ENCODE data around the gene DDAH1.
"Not testable (repeated sequence)": the region's sequence is repeated elsewhere in the genome, so short reads cannot be mapped to it uniquely, and the experiment has no call there.

DDAH1 gene

DNA sequence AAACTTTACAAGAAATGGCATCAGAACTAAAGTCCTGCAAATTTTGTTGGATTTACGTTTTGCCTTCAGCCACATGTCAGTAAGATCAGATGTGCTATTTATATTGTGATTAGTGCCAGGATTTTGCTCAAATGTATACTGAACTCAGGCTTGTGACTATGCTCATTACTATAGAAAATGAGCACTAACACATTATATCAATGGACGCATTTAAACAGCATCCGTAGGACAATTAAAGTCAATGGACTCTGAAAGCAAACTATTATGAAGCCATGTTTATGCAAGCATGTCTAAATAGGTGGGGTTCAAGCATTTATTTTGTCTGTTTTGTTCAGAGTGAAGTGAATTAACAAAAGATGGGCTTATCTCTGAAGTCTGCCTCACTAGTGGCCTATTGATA is 20.6 kb upstream of the DDAH1 start:
- H3K4me1 ChIP-seq (ENCODE audit: control insufficient read depth, insufficient read depth, low read length), result no peaks in the 10 kb centered on the region
- H3K36me3 ChIP-seq (ENCODE audit: control insufficient read depth, insufficient read depth, low read length), result no peaks in the 10 kb centered on the region
- H3K4me3 ChIP-seq (ENCODE audit: low read length), result no peak overlapping the region
- H3K9ac ChIP-seq (ENCODE audit: low read length), result no peak overlapping the region
- no peaks in the 10 kb centered on the region for H3K27me3 ChIP-seq (ENCODE audit: control insufficient read depth, insufficient read depth, low read length)
- no peak overlapping the region for H3K27ac ChIP-seq (ENCODE audit: low read depth, low read length)

DNA sequence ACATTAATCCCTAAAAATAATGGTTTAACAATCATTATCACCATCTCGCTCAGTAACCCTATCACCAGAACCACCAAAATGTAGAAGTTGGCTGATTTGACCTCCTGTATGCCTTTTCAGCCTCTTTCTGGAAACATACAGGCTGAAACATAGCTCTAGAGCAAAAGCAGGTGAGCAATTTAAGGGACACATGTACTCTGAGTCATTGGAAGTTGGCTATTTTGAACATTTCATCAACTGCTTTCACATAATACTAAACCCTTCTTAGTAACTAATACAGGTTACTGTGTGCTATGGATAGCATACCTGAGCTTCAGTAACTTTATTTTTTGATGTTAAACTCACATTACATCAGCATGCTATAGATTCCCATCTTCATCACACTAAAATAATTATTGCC is 19.8 kb upstream of the DDAH1 start:
- H3K4me3 ChIP-seq (ENCODE audit: low read length), result no peak overlapping the region
- H3K27me3 ChIP-seq (ENCODE audit: control insufficient read depth, insufficient read depth, low read length), result no peaks in the 10 kb centered on the region
- no peaks in the 10 kb centered on the region for H3K4me1 ChIP-seq (ENCODE audit: control insufficient read depth, insufficient read depth, low read length)
- no peak overlapping the region for H3K9ac ChIP-seq (ENCODE audit: low read length)
- H3K36me3 ChIP-seq (ENCODE audit: control insufficient read depth, insufficient read depth, low read length), result no peaks in the 10 kb centered on the region
- H3K27ac ChIP-seq (ENCODE audit: low read depth, low read length), result no peak overlapping the region

DNA sequence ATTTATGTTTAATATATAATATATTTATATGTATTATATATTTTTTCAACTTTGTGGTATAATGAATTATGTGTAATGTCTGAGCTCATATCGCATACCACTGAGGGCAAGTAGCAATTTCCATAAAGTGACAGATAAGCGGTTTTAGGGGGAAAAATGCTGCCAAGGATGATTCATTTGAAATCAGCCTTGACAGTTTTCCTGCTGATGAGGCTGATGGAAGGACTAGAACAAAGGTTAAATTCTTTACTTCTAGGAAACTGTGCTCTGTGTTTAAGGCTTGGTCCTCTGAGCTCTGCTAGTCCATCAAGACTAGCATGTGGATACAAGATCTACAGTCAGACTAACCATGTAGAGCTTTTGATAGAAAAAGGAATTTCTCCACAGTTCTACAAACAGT is 19.3 kb upstream of the DDAH1 start:
- Histone ChIP-seq H3K4me3 (ENCODE audit: low read length) (no peak overlapping the region), H3K4me1 (ENCODE audit: control insufficient read depth, insufficient read depth, low read length) (no peaks in the 10 kb centered on the region), H3K36me3 (ENCODE audit: control insufficient read depth, insufficient read depth, low read length) (no peaks in the 10 kb centered on the region), H3K27me3 (ENCODE audit: control insufficient read depth, insufficient read depth, low read length) (no peaks in the 10 kb centered on the region), H3K9ac (ENCODE audit: low read length) (no peak overlapping the region), H3K27ac (ENCODE audit: low read depth, low read length) (no peak overlapping the region)

DNA sequence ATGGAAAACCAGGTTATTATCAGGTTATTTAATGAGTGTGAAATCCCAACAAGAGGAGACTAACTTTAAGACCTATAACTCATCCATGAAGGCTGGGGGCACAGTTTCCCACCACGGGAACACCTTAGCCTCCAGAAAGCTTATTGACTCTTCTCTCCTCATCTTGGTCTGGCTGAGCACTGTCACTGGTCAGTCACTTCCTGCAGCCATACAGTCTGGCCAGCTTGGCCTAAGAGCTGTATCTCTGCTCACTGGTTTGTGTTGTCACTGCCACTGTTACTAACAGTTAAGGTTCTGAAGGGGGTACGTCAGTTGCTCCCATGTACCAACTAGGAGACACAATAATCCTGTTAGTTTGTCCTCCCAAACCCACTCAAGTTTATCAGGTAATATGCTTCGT is 16.7 kb upstream of the DDAH1 start:
- H3K9ac ChIP-seq (ENCODE audit: low read length), result no peak overlapping the region
- H3K27me3 ChIP-seq (ENCODE audit: control insufficient read depth, insufficient read depth, low read length), result no peaks in the 10 kb centered on the region
- no peak overlapping the region for H3K27ac ChIP-seq (ENCODE audit: low read depth, low read length)
- H3K4me3 ChIP-seq (ENCODE audit: low read length), result no peak overlapping the region
- H3K4me1 ChIP-seq (ENCODE audit: control insufficient read depth, insufficient read depth, low read length), result no peaks in the 10 kb centered on the region
- no peaks in the 10 kb centered on the region for H3K36me3 ChIP-seq (ENCODE audit: control insufficient read depth, insufficient read depth, low read length)

DNA sequence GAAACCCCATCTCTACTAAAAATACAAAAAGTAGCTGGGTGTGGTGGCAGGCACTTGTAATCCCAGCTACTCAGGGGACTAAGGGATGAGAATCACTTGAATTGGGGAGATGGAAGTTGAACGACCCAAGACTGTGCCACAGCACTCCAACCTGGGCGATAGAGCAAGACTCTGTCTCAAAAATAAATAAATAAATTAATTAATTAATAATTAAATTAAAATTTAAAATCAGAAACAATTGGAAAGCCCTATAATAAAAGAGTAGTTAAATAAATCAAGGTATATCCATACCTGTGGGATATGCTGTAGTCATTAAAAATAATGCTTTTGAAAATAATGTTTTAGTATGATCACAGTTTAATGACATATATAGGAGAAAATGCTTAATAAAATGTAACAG is 15.6 kb upstream of the DDAH1 start:
- no peaks in the 10 kb centered on the region for H3K27me3 ChIP-seq (ENCODE audit: control insufficient read depth, insufficient read depth, low read length)
- H3K9ac ChIP-seq (ENCODE audit: low read length), result no peak overlapping the region
- H3K27ac ChIP-seq (ENCODE audit: low read depth, low read length), result no peak overlapping the region
- H3K4me1 ChIP-seq (ENCODE audit: control insufficient read depth, insufficient read depth, low read length), result no peaks in the 10 kb centered on the region
- H3K36me3 ChIP-seq (ENCODE audit: control insufficient read depth, insufficient read depth, low read length), result no peaks in the 10 kb centered on the region
- H3K4me3 ChIP-seq (ENCODE audit: low read length), result no peak overlapping the region

DNA sequence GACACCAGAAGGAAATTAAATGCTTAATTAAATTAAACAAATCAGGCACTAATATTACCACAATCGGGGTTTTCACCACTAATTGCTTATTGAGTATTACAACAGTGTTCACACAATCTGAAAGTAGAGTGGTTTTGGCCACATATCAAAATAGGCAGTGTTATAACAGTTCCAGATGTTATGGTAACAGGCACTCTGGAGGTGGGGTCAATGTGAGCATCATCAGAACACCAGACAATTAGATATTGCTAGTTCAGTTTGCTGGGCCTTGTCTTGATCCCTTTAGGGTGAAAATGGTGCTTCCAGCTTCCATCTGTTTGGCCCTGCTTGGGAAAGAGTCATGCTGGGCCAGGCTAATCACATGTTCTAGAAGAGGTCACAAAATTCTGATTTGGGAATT is 14.5 kb upstream of the DDAH1 start:
- Histone ChIP-seq H3K9ac (ENCODE audit: low read length) (no peak overlapping the region), H3K36me3 (ENCODE audit: control insufficient read depth, insufficient read depth, low read length) (no peaks in the 10 kb centered on the region), H3K27me3 (ENCODE audit: control insufficient read depth, insufficient read depth, low read length) (no peaks in the 10 kb centered on the region), H3K27ac (ENCODE audit: low read depth, low read length) (no peak overlapping the region), H3K4me1 (ENCODE audit: control insufficient read depth, insufficient read depth, low read length) (no peaks in the 10 kb centered on the region), H3K4me3 (ENCODE audit: low read length) (no peak overlapping the region)

DNA sequence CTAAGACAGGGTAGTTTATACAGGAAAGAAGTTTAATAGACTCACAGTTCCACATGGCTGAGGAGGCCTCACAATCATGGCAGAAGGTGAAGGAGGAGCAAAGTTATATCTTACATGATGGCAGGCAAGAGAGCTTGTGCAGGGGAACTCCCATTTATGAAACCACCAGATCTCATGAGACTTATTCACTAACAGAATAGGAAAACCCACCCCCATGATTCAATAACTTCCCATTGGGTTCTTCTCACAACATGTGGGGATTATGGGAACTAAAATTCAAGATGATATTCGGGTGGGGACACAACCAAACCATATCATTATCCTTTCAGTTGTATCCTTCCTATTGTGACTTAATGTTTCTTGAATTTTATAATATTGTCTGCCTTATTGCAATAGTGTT is 13.4 kb upstream of the DDAH1 start:
- Histone ChIP-seq H3K27ac (ENCODE audit: low read depth, low read length) (no peak overlapping the region), H3K36me3 (ENCODE audit: control insufficient read depth, insufficient read depth, low read length) (no peaks in the 10 kb centered on the region), H3K27me3 (ENCODE audit: control insufficient read depth, insufficient read depth, low read length) (no peaks in the 10 kb centered on the region), H3K4me3 (ENCODE audit: low read length) (no peak overlapping the region), H3K9ac (ENCODE audit: low read length) (no peak overlapping the region), H3K4me1 (ENCODE audit: control insufficient read depth, insufficient read depth, low read length) (no peaks in the 10 kb centered on the region)

DNA sequence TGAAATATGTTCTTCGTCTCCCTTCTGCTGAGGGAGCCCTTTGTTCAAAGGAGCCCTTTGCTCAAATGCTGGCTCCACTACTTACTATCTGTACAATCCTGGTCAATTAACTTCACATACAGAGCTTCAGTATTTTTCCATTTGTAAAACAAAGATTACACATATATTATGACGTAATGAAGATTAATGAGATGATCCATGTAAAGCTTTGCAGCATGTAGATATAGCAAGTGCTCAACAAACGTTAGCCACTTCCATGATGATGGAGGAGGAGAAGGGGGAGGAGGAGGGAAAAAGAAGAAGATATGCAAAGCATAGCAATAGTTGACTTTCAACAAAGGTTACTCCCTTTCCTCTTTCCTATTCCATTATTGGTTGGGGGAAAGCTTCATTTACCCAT is 10.1 kb upstream of the DDAH1 start:
- H3K36me3 ChIP-seq (ENCODE audit: control insufficient read depth, insufficient read depth, low read length), result no peaks in the 10 kb centered on the region
- H3K27ac ChIP-seq (ENCODE audit: low read depth, low read length), result no peak overlapping the region
- H3K9ac ChIP-seq (ENCODE audit: low read length), result no peak overlapping the region
- no peaks in the 10 kb centered on the region for H3K27me3 ChIP-seq (ENCODE audit: control insufficient read depth, insufficient read depth, low read length)
- no peak overlapping the region for H3K4me3 ChIP-seq (ENCODE audit: low read length)
- no peaks in the 10 kb centered on the region for H3K4me1 ChIP-seq (ENCODE audit: control insufficient read depth, insufficient read depth, low read length)

DNA sequence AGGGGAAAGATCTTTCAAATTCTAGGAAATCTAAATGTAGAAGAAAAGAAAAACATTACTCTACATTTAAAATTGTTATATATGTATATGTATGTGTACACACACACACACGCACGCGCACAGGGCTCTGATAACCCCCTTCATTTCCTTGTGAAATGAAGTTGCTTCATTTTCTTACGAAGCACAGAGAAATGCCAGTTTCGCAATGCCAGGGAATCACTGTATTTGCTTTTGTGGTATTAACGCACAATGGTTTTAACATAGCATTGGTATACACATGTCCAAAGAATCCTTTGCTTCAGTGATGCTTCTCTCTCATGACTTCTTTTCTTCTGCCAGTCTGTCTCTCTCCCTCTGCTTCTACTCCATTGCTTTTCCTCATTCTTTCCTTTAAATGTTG is 8.4 kb upstream of the DDAH1 start:
- no peaks in the 10 kb centered on the region for H3K36me3 ChIP-seq (ENCODE audit: control insufficient read depth, insufficient read depth, low read length)
- no peak overlapping the region for H3K9ac ChIP-seq (ENCODE audit: low read length)
- H3K27ac ChIP-seq (ENCODE audit: low read depth, low read length), result no peak overlapping the region
- no peaks in the 10 kb centered on the region for H3K27me3 ChIP-seq (ENCODE audit: control insufficient read depth, insufficient read depth, low read length)
- no peaks in the 10 kb centered on the region for H3K4me1 ChIP-seq (ENCODE audit: control insufficient read depth, insufficient read depth, low read length)
- no peak overlapping the region for H3K4me3 ChIP-seq (ENCODE audit: low read length)

DNA sequence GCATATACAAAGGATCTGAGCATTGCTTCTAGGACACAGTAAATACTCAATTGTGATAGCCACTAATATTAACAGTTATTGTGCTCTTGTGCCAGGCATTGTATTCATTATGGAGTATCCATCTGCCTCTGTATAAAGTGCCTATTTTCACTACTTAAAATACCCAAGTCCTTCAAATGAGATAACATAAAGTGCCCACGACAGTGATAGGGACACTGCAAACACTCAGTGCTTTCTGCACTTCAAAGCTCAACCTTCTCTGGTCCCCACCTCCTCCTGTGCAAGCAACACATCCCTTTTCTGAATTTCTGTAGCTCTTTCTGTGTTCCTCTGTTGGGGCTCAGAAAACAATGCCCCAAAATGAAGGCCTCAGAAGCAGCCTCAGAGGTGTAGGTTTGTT is 6.6 kb upstream of the DDAH1 start:
- Histone ChIP-seq H3K4me1 (ENCODE audit: control insufficient read depth, insufficient read depth, low read length) (no peaks in the 10 kb centered on the region), H3K4me3 (ENCODE audit: low read length) (no peak overlapping the region), H3K27me3 (ENCODE audit: control insufficient read depth, insufficient read depth, low read length) (no peaks in the 10 kb centered on the region), H3K36me3 (ENCODE audit: control insufficient read depth, insufficient read depth, low read length) (no peaks in the 10 kb centered on the region), H3K9ac (ENCODE audit: low read length) (no peak overlapping the region), H3K27ac (ENCODE audit: low read depth, low read length) (no peak overlapping the region)

DNA sequence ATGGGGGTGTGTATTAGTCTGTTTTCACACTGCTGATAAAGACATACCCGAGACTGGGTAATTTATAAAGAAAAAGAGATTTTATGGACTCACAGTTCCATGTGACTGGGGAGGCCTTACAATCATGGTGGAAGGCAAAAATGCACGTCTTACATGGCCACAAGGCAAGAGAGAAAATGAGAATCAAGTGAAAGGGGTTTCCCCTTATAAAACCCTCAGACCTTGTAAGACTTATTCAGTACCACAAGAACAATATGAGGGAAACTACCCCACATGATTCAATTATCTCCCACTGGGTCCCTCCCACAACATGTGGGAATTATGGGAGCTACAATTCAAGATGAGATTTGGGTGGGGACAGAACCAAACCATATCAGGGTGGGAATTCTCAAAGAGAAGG is 5.2 kb upstream of the DDAH1 start:
- H3K9ac ChIP-seq (ENCODE audit: low read length); H3K27me3 ChIP-seq (ENCODE audit: control insufficient read depth, insufficient read depth, low read length); H3K27ac ChIP-seq (ENCODE audit: low read depth, low read length); H3K36me3 ChIP-seq (ENCODE audit: control insufficient read depth, insufficient read depth, low read length); H3K4me3 ChIP-seq (ENCODE audit: low read length); H3K4me1 ChIP-seq (ENCODE audit: control insufficient read depth, insufficient read depth, low read length): not testable (repeated sequence)

DNA sequence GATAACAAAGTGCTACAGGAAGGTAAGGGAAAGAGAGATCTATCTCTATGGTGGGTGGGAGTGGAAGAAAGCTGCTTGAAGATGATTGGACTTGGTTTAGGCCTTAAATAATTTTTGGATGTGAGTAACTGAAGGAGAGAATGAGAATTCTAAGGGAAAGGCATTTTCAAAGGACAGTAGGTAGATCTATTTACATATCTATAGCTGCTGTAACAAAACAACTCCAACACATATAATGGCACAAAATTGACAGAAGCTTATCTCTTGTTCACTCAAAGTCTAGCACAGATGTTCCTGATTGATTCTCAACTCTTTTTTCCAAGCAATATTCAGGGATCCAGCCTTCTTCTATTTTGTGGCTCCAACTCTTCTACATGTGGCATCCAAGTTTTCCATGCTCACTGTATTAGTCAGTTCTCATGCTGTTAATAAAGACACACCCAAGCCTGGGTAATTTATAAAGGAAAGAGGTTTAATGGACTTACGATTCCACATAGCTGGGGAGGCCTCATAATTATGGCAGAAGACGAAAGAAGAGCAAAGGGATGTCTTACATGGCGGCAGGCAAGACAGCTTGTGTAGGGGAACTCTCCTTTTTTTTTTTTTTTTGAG is 3.1 kb upstream of the DDAH1 start:
- Histone ChIP-seq H3K27ac (ENCODE audit: low read depth, low read length) (no peak overlapping the region), H3K36me3 (ENCODE audit: control insufficient read depth, insufficient read depth, low read length) (no peaks in the 10 kb centered on the region)

DNA sequence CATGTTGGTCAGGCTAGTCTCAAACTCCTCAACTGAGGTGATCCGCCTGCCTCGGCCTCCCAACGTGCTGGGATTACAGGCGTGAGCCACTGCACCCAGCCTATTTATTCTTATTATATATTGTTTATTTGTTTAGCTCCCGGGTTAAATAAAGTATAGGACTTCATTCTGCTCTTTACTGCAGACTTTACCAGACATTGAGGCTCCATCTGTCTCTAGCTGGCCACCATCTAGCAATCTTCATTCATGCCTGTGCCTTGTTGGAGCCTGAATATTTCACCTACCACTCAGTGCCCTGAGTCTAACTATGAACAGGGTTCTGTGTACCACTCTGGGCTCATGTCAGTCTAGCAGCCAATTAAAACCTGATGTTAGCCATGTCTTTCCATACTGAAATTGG is 2.1 kb upstream of the DDAH1 start:
- Histone ChIP-seq H3K27me3 (ENCODE audit: control insufficient read depth, insufficient read depth, low read length) (no peaks in the 10 kb centered on the region), H3K4me3 (ENCODE audit: low read length) (no peak overlapping the region), H3K27ac (ENCODE audit: low read depth, low read length) (no peak overlapping the region), H3K4me1 (ENCODE audit: control insufficient read depth, insufficient read depth, low read length) (peaks cover 6% of the 10 kb centered on the region), H3K9ac (ENCODE audit: low read length) (no peak overlapping the region), H3K36me3 (ENCODE audit: control insufficient read depth, insufficient read depth, low read length) (no peaks in the 10 kb centered on the region)

More for the DNA sequence above, 3.1 kb upstream of the DDAH1 start:
- peaks cover 6% of the 10 kb centered on the region for H3K4me1 ChIP-seq (ENCODE audit: control insufficient read depth, insufficient read depth, low read length)
- H3K4me3 ChIP-seq (ENCODE audit: low read length), result no peak overlapping the region
- H3K9ac ChIP-seq (ENCODE audit: low read length), result no peak overlapping the region
- H3K27me3 ChIP-seq (ENCODE audit: control insufficient read depth, insufficient read depth, low read length), result no peaks in the 10 kb centered on the region

All from rectal smooth muscle tissue (tissue), 1 donor.